Measurements from ENCODE around the gene NHERF2. TPM values are rescaled to one million over a fixed set of nuclear protein-coding genes. Genes with fewer than 3 reads are reported as not detected.

The NHERF2 gene
- total RNA-seq, 6 experiments from 2014 or later = 129 to 284 (median 186) TPM

GRCh38 chr16:2058872-2059271 lies 32.2 kb downstream of the NHERF2 start:
- ATAC-seq (no peak), DNase-seq (no peak)
- H3K27ac ChIP-seq = no peak overlapping the region
- 100% methylated on average over 3 of the region's 10 CpGs for whole genome bisulfite sequencing (ENCODE audit: insufficient coverage, low coverage, low lambda C conversion rate, missing lambda C conversion rate)
- intact Hi-C loops (cut with DNase I) = no loop called here
- TF ChIP-seq CTCF (IDR thresholded peaks at IDR 0.05) (no peak), POLR2A (IDR thresholded peaks at IDR 0.05) (no peak)
- H3K4me1 ChIP-seq = peaks cover 0 to 1% (median 0%) of the 10 kb centered on the region in 4 donors
- no peaks in the 10 kb centered on the region for H3K27me3 ChIP-seq
- no peak overlapping the region for H3K4me3 ChIP-seq
- H3K9me3 ChIP-seq = no peaks in the 10 kb centered on the region
- H3K36me3 ChIP-seq = peaks cover 0 to 43% (median 4%) of the 10 kb centered on the region in 4 donors

- ATAC-seq = no peak
- Histone ChIP-seq H3K27me3 (no peaks in the 10 kb centered on the region), H3K9me3 (no peaks in the 10 kb centered on the region), H3K27ac (no peak overlapping the region), H3K4me3 (no peak overlapping the region), H3K36me3 (peaks cover 0 to 38% (median 4%) of the 10 kb centered on the region in 4 donors), H3K4me1 (peaks cover 0 to 8% (median 4%) of the 10 kb centered on the region in 4 donors)
- 89% methylated on average over 5 of the region's 17 CpGs for WGBS (ENCODE audit: insufficient coverage, low coverage, low lambda C conversion rate, missing lambda C conversion rate)
- intact Hi-C loops (cut with DNase I) = loop anchor here in 1 of 2 donors (5.0 kb wide), 1 partner anchor 43 kb away; the partner anchor contains the start of gene NPW
- TF ChIP-seq POLR2A (IDR thresholded peaks at IDR 0.05) (no peak), CTCF (IDR thresholded peaks at IDR 0.05) (no peak)
- no peak for DNase-seq
Measured at GRCh38 chr16:2060346-2060745, 33.6 kb downstream of the NHERF2 start.

GRCh38 chr16:2061023-2061422 lies 34.3 kb downstream of the NHERF2 start:
- DNase-seq (no peak), ATAC-seq (no peak)
- Histone ChIP-seq H3K9me3 (no peaks in the 10 kb centered on the region), H3K27me3 (no peaks in the 10 kb centered on the region), H3K36me3 (peaks cover 0 to 45% (median 8%) of the 10 kb centered on the region in 4 donors), H3K4me1 (peaks cover 0 to 8% (median 4%) of the 10 kb centered on the region in 4 donors), H3K4me3 (no peak overlapping the region), H3K27ac (no peak overlapping the region)
- WGBS (ENCODE audit: insufficient coverage, low coverage, low lambda C conversion rate, missing lambda C conversion rate) = no CpG with 5 or more reads among the region's 18 CpGs
- intact Hi-C loops (cut with DNase I) = loop anchor here in 1 of 2 donors (5.0 kb wide), 1 partner anchor 44 kb away; the partner anchor contains the start of gene NPW
- no peak for TF ChIP-seq POLR2A (IDR thresholded peaks at IDR 0.05)
- TF ChIP-seq CTCF (IDR thresholded peaks at IDR 0.05) = no peak

- Histone ChIP-seq H3K9me3 (no peaks in the 10 kb centered on the region), H3K4me1 (peaks cover 0 to 8% (median 4%) of the 10 kb centered on the region in 4 donors), H3K36me3 (peaks cover 0 to 48% (median 10%) of the 10 kb centered on the region in 4 donors), H3K27ac (no peak overlapping the region), H3K27me3 (no peaks in the 10 kb centered on the region), H3K4me3 (no peak overlapping the region)
- TF ChIP-seq POLR2A (IDR thresholded peaks at IDR 0.05) = no peak
- no peak for TF ChIP-seq CTCF (IDR thresholded peaks at IDR 0.05)
- no CpG with 5 or more reads among the region's 13 CpGs for WGBS (ENCODE audit: insufficient coverage, low coverage, low lambda C conversion rate, missing lambda C conversion rate)
- intact Hi-C loops (cut with DNase I) = loop anchor here in 1 of 2 donors (5.0 kb wide), 1 partner anchor 44 kb away; the partner anchor contains the start of gene NPW
- no peak for ATAC-seq
- no peak for DNase-seq
Measured at GRCh38 chr16:2061526-2061925, 34.8 kb downstream of the NHERF2 start.
